ENCODE measurements around the gene IL34. TPM values are rescaled to one million over a fixed set of nuclear protein-coding genes. Genes with fewer than 3 reads are reported as not detected.
"Not testable (repeated sequence)": the region's sequence is repeated elsewhere in the genome, so short reads cannot be mapped to it uniquely, and the experiment has no call there.

The IL34 gene
- 1.5 TPM for total RNA-seq
- long read RNA-seq, partial matches to known transcripts, result 0 of 3 reads
- long read RNA-seq, other reads (novel, unspliced or antisense), result 0 of 3 reads

DNA sequence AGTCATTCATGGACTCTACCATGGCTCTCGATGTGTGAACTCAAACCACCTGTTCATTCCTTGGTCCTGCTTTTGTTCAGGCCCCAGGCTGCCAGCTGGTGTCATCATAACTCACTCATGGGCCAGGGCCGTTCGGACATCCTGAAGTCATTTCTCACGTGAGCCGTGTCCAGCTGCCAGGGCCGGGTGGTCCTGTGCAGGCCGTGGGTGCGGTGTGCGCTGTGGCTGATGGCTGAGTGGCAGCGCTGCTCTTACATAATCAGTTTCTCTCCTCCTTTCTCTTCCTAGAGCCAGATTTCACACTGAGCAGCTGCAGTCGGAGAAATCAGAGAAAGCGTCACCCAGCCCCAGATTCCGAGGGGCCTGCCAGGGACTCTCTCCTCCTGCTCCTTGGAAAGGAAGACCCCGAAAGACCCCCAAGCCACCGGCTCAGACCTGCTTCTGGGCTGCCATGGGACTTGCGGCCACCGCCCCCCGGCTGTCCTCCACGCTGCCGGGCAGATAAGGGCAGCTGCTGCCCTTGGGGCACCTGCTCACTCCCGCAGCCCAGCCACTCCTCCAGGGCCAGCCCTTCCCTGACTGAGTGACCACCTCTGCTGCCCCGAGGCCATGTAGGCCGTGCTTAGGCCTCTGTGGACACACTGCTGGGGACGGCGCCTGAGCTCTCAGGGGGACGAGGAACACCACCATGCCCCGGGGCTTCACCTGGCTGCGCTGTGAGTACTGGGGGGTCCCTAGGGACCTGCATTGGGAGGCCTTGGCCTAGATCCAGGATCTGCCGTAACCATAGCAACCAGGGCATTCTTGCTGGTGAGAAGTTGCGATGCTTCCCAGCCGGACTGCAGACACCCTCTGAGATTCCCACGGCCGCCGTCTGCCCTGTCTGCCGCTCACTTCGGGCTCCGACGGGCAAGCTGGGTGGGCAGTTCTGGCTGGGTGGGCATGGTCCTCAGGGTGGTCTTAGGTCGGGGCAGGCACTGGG lies at the start of gene IL34:
TSS of gene IL34 (plus strand) at position 300 of the 982 bp plus-strand sequence. CDS start at position 689, 389 bp downstream.
- ATAC-seq (peak; percentile 79), DNase-seq (no peak)
- intact Hi-C loops (cut with micrococcal nuclease), result no loop called here

GRCh38 chr16:70597135-70597835 lies 49.1 kb upstream of the IL34 start:
- no peak for ATAC-seq
- intact Hi-C loops (cut with micrococcal nuclease), result no loop called here
- DNase-seq, result no peak

DNA sequence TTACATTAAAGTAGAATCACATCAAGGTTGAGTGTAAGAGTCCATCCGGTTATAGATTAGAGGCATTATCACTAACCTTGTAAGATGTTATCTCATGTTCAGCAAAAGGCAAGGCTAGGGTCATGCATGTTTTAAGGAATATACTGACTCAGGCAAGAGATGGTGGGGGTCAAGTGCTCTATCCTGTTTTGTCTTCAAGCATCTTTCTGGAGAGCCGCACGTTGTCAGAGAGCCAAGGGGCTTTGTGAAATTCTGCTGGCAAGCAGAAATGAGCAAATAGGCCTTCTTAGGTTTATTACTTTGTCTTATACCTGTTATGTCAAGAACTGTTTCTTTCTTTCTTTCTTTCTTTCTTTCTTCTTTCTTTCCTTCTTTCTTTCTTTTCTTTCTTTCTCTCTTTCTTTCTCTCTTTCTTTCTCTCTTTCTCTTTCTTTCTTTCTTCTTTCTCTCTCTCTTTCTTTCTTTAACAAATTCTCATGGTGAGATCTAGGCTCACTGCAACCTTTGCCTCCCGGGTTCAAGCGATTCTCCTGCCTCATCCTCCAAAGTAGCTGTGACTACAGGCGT lies 47.3 kb upstream of the IL34 start:
- DNase-seq, result no peak
- intact Hi-C loops (cut with micrococcal nuclease), result no loop called here
- no peak for ATAC-seq

GRCh38 chr16:70600730-70601129 lies 45.6 kb upstream of the IL34 start:
- ATAC-seq, result no peak
- intact Hi-C loops (cut with micrococcal nuclease), result no loop called here
- no peak for DNase-seq

GRCh38 chr16:70601576-70602575 lies 44.5 kb upstream of the IL34 start:
- DNase-seq, result no peak
- ATAC-seq, result no peak
- intact Hi-C loops (cut with micrococcal nuclease), result no loop called here

DNA sequence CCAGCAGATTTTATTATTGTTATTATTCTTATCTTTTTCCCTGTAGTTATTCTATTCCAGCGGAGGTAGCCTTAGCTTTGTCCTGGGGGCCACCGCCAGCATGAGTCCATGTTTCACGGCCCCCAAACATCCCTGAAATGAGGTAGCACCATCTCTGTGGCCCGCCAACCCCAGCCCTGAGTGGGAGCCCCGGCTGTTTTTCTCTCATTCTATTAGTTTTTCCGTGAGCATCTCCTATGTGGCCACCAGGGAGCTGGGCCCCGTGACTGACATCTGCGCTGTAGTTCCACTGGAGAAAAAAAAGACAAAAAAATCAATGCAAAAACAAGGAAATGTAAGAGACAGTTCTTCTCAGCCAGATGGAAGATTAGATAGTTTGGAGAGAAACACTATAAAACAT lies 43.5 kb upstream of the IL34 start:
- intact Hi-C loops (cut with micrococcal nuclease), result no loop called here
- ATAC-seq (no peak), DNase-seq (no peak)

DNA sequence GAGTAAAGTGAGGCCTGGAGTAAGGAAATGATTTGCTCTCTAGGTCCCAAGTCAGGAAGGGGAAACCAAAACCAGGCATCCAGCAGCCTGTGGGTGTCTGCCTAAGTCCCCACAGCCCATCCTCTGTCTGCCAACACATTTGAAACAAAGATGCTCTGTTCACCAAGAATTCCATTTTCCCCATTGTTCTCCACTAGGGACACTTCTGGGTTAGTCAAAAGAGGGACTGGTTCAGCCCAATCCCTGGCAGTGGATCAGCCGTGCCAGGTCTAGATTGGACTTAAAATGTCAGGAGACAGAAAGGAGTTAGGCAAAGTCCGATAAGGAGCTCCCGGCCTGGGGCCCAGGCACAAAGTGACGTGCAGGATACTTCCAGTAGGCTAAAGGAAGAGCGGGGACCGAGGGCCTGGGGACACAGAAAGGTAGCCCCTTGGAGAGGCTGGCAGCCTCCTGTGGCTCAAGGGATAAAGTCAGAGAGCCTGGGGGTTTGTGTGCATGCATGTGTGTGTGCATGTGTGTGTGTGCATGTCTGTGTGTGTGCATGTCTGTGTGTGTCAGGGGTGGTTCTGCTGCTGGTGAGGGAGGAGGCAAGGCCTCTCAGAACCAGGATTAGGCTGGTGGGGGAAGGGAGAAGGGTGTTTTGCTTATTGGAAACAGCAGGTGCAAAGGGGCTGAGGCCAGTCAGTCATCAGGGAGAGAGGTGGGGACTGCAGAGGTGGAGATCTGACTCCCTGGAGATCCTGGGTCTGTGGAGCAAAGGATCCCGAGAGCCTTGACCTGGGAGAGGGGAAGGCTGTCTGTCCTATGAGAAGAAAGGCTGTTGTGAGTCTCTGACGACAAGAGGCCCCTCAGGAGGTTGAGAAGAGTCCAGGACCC lies 41.7 kb upstream of the IL34 start:
- no peak for ATAC-seq
- intact Hi-C loops (cut with micrococcal nuclease), result no loop called here

DNA sequence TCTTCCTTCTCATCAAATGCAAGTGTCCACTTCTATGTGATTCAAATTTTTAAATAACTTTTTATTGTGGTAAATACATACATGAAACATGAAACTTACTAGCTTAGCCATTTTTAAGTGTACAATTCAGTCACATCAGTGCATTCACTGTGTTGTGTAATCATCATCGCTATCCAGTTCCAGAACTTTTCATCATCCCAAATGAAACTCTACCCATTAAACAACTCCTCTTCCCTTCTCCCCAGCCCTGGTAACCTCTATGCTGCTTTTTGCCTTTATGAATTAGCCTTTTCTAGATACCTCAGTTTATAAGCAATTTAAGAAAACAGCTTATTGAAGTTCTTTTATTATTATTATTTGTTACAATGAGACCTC lies 41.1 kb upstream of the IL34 start:
- ATAC-seq (no peak), DNase-seq (no peak)
- intact Hi-C loops (cut with micrococcal nuclease), result no loop called here

More for the DNA sequence above, 41.7 kb upstream of the IL34 start:
- no peak for DNase-seq

- DNase-seq (no peak), ATAC-seq (no peak)
- intact Hi-C loops (cut with micrococcal nuclease), result no loop called here
These were observed 37.8 kb upstream of the IL34 start for GRCh38 chr16:70608521-70608920.

DNA sequence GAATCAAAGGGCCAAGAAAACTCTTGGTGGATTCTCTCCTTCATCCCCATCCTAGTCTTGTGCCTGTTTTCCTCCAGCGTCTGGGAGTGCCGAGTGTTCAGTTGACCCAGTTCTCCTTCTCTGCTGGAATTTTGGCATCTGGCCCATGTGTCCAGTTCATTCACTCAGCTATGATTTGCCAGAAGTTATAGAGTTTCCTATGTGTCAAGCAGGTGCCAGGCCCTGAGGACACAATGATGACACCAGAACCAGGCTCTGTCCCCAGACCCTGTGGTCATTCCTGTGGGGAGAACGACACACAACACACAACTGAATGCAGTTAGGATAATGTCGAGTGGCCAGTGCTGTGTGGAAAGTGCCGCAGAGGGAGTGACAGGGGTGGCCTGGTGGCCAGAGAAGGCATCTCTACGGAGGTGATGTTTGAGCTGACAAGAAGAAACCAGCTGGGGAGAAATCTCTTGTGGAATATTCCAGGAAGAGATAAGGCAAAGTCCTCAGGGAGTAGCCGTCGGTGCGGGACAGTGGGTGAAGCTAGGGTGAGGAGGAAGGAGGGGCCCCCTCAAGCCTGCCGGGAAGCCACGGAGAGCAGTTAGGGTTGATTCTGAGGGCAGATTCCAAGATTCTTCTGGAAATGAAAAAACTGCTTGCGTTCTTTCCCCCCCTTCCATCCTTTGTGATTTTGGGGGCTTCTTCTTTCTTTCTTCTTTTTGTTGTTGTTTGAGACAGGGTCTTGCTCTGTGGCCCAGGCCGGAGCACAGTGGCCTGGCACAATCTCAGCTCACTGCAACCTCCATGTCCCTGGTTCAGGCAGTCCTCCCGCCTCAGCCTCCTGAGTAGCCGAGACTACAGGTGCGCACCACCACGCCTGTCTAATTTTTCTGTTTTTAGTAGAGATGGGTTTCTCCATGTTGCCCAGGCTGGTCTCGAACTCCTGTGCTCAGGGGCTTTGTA lies 35.8 kb upstream of the IL34 start:
- intact Hi-C loops (cut with micrococcal nuclease), result no loop called here
- DNase-seq (no peak), ATAC-seq (peak; percentile 75)

- no peak for ATAC-seq
- DNase-seq, result no peak
- intact Hi-C loops (cut with micrococcal nuclease), result no loop called here
These were observed 35.1 kb upstream of the IL34 start for GRCh38 chr16:70611224-70611598.

GRCh38 chr16:70611785-70612303 lies 34.5 kb upstream of the IL34 start:
- no peak for DNase-seq
- ATAC-seq, result no peak
- intact Hi-C loops (cut with micrococcal nuclease), result no loop called here

- intact Hi-C loops (cut with micrococcal nuclease), result no loop called here
- DNase-seq, result no peak
- ATAC-seq, result no peak
These were observed 33.4 kb upstream of the IL34 start for GRCh38 chr16:70612931-70613330.

DNA sequence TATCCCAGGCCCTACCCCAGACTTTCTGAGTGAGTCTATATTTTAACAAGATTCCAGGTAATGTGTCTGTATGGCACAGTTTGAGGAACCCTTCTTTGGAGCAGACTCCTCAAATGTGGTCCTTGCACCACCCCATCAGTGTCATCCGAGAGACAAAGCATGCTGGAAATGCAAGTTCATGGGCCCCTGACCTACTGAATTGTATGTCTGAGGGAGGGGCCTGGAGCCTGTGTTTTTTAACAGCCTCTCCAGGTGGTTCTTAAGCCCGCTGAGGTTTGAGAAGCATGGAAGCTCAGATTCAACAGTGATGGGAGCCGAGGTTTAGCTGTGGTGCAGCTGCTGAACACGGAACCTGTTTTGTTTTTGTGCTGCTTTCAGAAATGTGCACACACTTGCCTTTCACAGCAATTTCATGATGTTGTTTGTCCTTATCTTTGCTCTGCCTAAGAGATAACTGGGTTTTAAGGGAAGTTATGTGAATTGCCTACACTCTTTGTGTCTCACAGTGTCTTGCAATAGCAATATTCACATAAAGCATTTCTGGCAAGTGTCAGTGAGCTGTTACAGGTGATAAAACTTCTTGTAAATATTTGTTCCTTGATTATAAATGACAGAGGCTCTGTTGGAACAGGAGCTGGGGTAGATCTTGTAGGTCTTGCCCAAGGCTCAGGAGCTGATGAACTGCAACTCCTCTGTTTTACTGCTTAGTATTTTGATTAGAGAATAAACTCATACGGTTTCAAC lies 32.0 kb upstream of the IL34 start:
- no peak for DNase-seq
- ATAC-seq, result no peak
- intact Hi-C loops (cut with micrococcal nuclease), result no loop called here

DNA sequence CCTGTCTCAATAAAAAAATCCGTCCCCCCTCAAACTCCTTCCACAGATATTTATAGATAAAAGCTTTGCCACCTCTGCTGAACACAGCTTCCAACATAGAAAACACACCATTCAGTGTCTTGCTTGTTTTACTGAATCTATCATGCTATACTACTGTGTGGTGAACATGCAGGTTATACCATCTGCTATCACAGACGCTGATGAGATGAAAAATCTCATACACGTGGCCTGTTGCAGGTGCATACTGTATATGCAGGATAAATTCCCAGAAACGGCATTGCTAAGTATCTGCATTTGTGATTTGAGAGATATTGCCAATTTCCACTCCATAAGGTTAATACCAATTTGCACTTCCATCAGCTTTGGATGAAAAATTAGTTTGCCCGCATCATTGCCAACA lies 30.4 kb upstream of the IL34 start:
- ATAC-seq, result no peak
- DNase-seq, result no peak
- intact Hi-C loops (cut with micrococcal nuclease), result no loop called here

- intact Hi-C loops (cut with micrococcal nuclease); ATAC-seq; DNase-seq: not testable (repeated sequence)
These were observed 24.5 kb upstream of the IL34 start for GRCh38 chr16:70621864-70622263.
